ENCODE results near the gene POTEJ.
"Not testable (repeated sequence)": the region's sequence is repeated elsewhere in the genome, so short reads cannot be mapped to it uniquely, and the experiment has no call there.

- not testable (repeated sequence) for TF ChIP-seq CTCF (conservative IDR thresholded peaks at IDR 0.05; ENCODE audit: low read depth, low read length); EZH2 (IDR thresholded peaks at IDR 0.05; ENCODE audit: low read length, unreplicated experiment); EZH2phosphoT487 (IDR thresholded peaks at IDR 0.05; ENCODE audit: borderline replicate concordance, low read length)
Measured at GRCh38 chr2:130571929-130572328, 39.3 kb upstream of the POTEJ start.

All from PC-3 (cell line).